Hepatocyte (in vitro differentiated cells): ENCODE measurements around the gene MED16.

Source experiments
- EZH2 ChIP-seq: fragments of 200-600 bp; sonication (generic); IDR thresholded peaks from 2 replicates; pipeline ENCODE4 v1.6.1; 2016; ENCODE audit warnings: antibody characterized with exemption, mild to moderate bottlenecking, borderline replicate concordance
- TF ChIP-seq, protein P1 (sequence below): fragments of 200-600 bp; sonication (generic); IDR thresholded peaks from 2 replicates; pipeline ENCODE4 v1.5.1; 2016; ENCODE audit warnings: antibody characterized with exemption, mild to moderate bottlenecking; ENCODE audit not compliant: poor library complexity

DNA sequence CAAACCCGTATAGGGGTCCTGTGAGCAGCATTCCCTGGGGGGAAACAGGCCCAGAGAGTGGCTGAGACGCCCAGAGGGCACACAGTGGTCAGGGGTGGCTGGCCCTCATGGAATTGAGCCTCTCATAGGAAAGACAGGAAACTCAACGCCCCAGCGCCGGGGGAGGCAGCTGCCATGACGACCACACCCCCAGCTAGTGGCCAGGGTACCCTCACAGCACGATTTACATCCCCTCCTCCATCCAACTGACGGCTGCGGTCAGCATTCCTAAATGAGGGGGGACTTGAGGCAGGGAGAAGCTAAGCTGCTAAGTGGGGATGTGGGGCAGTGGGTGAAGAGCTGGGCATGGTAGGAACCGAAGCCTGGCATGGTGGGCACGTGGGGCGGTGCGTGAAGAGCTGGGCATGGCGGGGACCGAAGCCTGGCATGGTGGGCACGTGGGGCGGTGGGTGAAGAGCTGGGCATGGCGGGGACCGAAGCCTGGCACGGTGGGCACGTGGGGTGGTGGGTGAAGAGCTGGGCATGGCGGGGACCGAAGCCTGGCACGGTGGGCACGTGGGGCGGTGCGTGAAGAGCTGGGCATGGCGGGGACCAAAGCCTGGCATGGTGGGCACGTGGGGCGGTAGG lies 10.0 kb downstream of the MED16 start:
- TF ChIP-seq, protein P1, sequence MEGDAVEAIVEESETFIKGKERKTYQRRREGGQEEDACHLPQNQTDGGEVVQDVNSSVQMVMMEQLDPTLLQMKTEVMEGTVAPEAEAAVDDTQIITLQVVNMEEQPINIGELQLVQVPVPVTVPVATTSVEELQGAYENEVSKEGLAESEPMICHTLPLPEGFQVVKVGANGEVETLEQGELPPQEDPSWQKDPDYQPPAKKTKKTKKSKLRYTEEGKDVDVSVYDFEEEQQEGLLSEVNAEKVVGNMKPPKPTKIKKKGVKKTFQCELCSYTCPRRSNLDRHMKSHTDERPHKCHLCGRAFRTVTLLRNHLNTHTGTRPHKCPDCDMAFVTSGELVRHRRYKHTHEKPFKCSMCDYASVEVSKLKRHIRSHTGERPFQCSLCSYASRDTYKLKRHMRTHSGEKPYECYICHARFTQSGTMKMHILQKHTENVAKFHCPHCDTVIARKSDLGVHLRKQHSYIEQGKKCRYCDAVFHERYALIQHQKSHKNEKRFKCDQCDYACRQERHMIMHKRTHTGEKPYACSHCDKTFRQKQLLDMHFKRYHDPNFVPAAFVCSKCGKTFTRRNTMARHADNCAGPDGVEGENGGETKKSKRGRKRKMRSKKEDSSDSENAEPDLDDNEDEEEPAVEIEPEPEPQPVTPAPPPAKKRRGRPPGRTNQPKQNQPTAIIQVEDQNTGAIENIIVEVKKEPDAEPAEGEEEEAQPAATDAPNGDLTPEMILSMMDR: no peak
- no peak for TF ChIP-seq EZH2
